Right forelimb (tissue), 1 donor: ENCODE results near the gene FAM20C.
"Not testable (repeated sequence)": the region's sequence is repeated elsewhere in the genome, so short reads cannot be mapped to it uniquely, and the experiment has no call there.

Source experiments
- DNase-seq: peaks from one replicate; pipeline ENCODE4 v3.0.0-alpha.2; 2018

FAM20C gene

GRCh38 chr7:230274-230673, 37.9 kb downstream of the FAM20C start:
- DNase-seq: no peak

GRCh38 chr7:231030-231857, 38.9 kb downstream of the FAM20C start:
- no peak for DNase-seq

- DNase-seq: no peak
Measured at GRCh38 chr7:231858-232246, 39.5 kb downstream of the FAM20C start.

GRCh38 chr7:232410-233248, 40.3 kb downstream of the FAM20C start:
- DNase-seq: no peak

GRCh38 chr7:233249-234035, 41.1 kb downstream of the FAM20C start:
- DNase-seq: no peak

DNA sequence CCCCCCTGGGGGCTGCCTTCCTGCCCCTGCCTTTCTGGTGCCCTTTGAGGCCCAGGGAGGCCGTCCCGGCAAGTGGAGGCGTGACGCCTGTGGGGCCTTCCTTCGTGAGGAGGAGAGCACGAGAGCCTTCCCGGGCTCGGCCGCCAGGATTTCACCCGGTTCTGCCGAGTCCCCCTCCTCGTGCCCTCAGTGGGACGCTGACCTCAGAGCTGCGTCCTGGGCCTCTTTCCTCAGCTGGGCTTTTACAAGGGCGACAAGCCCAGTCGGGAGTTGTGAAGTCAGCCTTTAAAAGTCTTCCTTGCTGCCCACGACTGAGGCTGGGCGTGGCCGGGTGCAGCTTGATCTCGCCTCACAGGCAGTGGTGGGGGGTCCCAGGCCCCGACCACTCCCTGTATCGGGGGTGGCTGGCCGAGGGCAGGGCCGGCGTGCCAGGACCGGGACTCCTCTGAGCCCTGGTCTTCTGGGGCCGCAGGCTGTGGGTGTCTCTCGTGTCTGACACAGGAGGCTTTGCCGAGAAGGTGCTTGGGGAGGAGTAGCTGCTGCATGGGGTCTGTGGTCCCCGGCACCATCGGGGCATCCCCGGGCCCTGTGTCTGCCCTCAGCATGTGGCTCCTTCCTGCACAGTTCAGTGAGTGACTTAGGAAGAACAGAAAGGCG, 41.8 kb downstream of the FAM20C start:
- no peak for DNase-seq

GRCh38 chr7:234708-235553, 42.6 kb downstream of the FAM20C start:
- no peak for DNase-seq

GRCh38 chr7:235576-236395, 43.4 kb downstream of the FAM20C start:
- no peak for DNase-seq

GRCh38 chr7:236967-237366, 44.6 kb downstream of the FAM20C start:
- no peak for DNase-seq

- no peak for DNase-seq
Measured at GRCh38 chr7:237385-237784, 45.0 kb downstream of the FAM20C start.

DNA sequence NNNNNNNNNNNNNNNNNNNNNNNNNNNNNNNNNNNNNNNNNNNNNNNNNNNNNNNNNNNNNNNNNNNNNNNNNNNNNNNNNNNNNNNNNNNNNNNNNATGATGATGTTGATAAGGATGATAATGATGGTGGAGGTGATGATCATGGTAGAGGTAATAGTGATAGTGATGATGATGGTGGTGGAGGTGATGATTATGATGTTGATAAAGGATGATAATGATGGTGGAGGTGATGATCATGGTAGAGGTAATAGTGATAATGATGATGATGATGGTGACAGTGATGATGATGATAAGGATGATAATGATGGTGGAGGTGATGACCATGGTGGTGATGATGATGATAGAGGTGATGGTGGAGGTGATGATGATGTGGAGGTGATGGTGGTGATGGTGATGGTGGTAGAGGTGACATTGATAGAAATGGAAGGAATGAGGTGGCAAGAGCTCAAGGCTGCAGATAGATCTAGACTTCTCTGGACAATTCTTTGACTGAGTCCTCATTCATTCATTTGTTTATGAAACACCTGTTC, 47.8 kb downstream of the FAM20C start:
- no peak for DNase-seq

DNA sequence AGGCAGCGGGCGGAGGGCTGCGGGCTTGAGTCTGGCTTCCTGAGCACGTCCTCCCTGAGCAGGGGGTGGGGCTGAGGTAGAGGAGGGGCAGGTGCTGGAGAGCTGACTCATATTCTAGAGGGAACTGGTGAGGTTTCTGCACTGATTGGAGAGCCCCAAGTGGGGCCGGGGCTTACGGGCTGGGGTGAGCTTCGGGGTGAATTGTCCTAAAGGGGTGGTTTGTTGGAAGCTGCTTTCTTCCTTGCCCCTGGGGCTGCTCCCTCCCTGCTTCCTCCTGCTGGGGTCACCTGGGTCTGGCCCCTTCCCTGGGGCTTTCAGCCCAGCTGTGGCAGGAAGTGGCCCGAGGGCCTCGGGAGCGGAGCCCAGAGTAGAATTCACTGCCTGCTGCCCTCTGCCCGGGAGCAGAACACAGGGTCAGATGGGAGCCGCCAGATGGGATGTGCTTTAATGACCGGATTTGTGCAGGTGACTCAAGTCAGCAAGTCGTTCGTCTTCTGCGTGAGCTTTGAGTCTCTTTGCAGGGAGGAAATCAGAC, 48.6 kb downstream of the FAM20C start:
- no peak for DNase-seq

DNA sequence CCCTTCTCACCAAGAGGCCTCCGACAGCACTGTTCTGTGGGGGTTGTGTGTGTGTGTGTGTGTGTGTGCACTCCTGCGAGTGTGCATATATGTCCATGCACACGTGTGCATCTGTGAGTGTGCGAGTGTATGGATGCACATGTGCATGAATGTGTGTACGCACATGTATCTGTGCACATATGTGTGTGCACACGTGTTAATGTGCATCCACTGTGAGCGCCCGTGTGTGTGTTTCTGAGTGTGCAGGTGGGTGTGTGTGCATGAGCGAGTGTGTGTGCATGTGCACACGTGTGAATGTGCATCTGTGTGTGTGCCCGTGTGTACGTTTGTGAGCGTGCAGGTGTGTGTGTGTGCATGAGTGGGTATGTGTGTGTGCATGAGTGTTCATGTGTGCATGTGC, 49.1 kb downstream of the FAM20C start:
- DNase-seq: no peak

DNA sequence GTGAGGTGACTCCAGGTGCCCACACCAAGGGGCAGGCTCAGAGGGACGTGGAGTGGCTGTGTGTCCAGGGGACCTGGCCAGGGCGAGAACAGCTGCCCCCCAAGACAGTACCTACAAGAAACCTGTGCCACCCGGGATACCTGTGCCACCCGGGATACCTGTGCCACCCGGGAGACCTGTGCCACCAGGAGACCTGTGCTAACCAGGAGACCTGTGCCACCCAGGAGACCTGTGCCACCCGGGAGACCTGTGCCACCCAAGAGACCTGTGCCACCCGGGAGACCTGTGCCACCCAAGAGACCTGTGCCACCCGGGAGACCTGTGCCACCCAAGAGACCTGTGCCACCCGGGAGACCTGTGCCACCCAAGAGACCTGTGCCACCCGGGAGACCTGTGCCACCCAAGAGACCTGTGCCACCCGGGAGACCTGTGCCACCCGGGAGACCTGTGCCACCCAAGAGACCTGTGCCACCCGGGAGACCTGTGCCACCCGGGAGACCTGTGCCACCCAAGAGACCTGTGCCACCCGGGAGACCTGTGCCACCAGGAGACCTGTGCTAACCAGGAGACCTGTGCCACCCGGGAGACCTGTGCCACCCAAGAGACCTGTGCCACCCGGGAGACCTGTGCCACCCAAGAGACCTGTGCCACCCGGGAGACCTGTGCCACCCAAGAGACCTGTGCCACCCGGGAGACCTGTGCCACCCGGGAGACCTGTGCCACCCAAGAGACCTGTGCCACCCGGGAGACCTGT, 50.6 kb downstream of the FAM20C start:
- not testable (repeated sequence) for DNase-seq

DNA sequence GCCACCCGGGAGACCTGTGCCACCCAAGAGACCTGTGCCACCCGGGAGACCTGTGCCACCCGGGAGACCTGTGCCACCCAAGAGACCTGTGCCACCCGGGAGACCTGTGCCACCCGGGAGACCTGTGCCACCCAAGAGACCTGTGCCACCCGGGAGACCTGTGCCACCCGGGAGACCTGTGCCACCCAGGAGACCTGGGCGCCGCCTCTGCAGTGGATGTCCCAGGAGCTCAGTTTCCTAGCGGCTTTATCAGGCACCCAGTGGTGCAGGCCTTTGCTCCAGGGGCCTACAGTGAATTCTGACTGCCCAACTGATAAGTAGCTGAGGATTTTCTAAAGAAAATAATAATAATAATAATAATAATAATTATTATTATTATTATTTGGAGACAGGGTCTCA, 51.2 kb downstream of the FAM20C start:
- not testable (repeated sequence) for DNase-seq

- no peak for DNase-seq
Measured at GRCh38 chr7:244974-245373, 52.6 kb downstream of the FAM20C start.

DNA sequence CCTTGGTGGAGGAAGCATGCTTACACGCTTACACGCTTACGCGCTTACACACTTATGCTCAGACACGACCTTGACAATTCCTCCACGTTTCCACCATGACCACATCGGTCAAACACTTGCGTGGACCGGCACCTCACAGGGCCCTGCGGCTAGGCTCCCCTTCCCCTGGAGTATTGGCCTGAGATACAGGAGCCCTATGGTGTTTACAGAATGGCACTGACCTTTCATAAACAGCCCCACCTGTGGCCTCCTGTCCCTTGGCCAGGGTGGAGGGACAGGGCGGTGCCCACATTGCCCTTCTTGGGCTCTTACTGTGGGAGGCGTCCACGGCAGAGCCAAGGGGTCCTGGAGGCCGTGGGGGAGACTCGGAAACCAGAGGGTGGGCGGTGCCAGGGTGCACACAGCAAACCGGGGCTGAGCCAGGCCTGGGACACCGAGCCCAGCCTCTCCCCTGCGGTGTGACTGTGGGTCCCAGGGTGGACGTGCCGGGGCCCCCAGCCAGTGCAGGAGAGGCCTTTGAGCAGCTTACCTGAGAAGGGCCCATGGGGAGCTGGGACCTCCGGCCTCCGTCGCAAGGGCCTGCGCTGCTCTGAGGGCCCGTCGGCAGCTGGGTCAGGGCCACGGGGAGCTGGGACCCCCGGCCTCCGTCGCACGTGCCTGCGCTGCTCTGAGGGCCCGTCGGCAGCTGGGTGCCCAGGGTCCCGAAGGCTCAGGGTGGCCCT, 53.4 kb downstream of the FAM20C start:
- DNase-seq: no peak

DNA sequence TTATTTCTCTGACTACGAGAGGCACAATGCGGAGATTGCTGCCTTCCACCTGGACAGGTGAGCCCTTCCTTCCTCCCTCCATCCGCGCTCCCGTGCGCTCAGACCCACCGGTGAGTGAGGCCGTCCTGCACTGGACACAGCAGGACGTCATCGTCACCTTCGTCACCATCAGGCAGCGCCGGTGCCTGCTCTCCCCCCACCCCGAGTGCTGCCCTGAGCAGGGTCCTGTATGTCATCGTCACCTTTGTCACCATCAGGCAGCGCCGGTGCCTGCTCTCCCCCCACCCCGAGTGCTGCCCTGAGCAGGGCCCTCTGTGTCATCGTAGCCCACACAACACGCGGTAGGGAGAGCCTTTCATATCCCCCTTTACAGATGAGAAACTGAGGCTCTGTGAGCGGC, 54.1 kb downstream of the FAM20C start:
- DNase-seq: no peak

GRCh38 chr7:247181-247580, 54.8 kb downstream of the FAM20C start:
- no peak for DNase-seq
